GM12878 (cell line): ENCODE results near the gene LMX1A. TPM values are rescaled to one million over a fixed set of nuclear protein-coding genes. Genes with fewer than 3 reads are reported as not detected.

Experiments used
- ATAC-seq: fragments of 200-7000 bp; cut with Tn5 transposase; 3 replicates; pipeline ENCODE4 v1.9.1; 2020; ENCODE audit warnings: mild to moderate bottlenecking, moderate library complexity
- BruUV-seq: library from RNA; stranded (reverse); fragments of 400-500 nt; replicated peaks from 2 replicates; lab custom pipeline; 2021; lab: Mats Ljungman, UMichigan
- CTCF ChIA-PET: fragments of 300-600 bp; sonication (Branson Sonifier 250); formaldehyde crosslinking; extraction: SDS; loops from one replicate; lab custom pipeline; 2021; ENCODE audit warnings: inconsistent platforms; lab: Yijun Ruan, JAX
- POLR2A ChIA-PET: fragments of 350-600 bp; formaldehyde crosslinking; extraction: SDS; loops from one replicate; lab custom pipeline; 2021; ENCODE audit warnings: inconsistent platforms; lab: Charles Lee
- RAD21 ChIA-PET: fragments of 300-600 bp; sonication (Branson Sonifier 250); formaldehyde crosslinking; loops from one replicate; lab custom pipeline; 2023; ENCODE audit warnings: antibody characterized with exemption; ENCODE audit not compliant: unreplicated experiment; lab: Charles Lee
- SMC1A ChIA-PET: fragments of 300-600 bp; sonication (Branson Sonifier 250); formaldehyde crosslinking; loops from one replicate; lab custom pipeline; 2023; ENCODE audit not compliant: unreplicated experiment, uncharacterized antibody; lab: Charles Lee
- DNase-seq: peaks from one replicate; pipeline ENCODE4 v3.0.0-alpha.2; 2011; ENCODE audit warnings: low read depth, low spot score
- FAIRE-seq: peaks from 3 replicates; lab custom pipeline; 2011; peaks lifted over from hg19 to GRCh38; lab: Jason Lieb, UNC
- H2AFZ ChIP-seq: 2 replicates; pipeline ENCODE4 v1.6.0; 2011; ENCODE audit warnings: low read depth, low read length, control low read depth; ENCODE audit not compliant: control insufficient read depth
- H3K27ac ChIP-seq: 2 replicates; pipeline ENCODE4 v1.5.1; 2011; ENCODE audit warnings: control low read depth; ENCODE audit not compliant: control insufficient read depth, insufficient read depth
- H3K27me3 ChIP-seq, 2 experiments: replicated peaks in 1 of 2; 2 replicates each; pipeline versions ENCODE4 v1.6.0 to v1.6.1; 2011; ENCODE audit warnings: low read length in 1 of 2; ENCODE audit not compliant: control insufficient read depth in 2 of 2, insufficient read depth in 2 of 2
- H3K36me3 ChIP-seq, 2 experiments: 2 replicates each; pipeline ENCODE4 v1.5.1; 2011; ENCODE audit warnings: low read length in 1 of 2; ENCODE audit not compliant: control insufficient read depth in 2 of 2, insufficient read depth in 2 of 2
- H3K4me1 ChIP-seq: 2 replicates; pipeline ENCODE4 v1.6.1; 2011; ENCODE audit warnings: mild to moderate bottlenecking, low read length, moderate library complexity, mixed read lengths; ENCODE audit not compliant: control insufficient read depth, insufficient read depth
- H3K4me2 ChIP-seq: 2 replicates; pipeline ENCODE4 v1.6.0; 2011; ENCODE audit warnings: control low read depth; ENCODE audit not compliant: control insufficient read depth, insufficient read depth
- H3K4me3 ChIP-seq: fragments of 200-600 bp; sonication (generic); 2 replicates; pipeline ENCODE4 v1.5.1; 2016
- H3K79me2 ChIP-seq: 2 replicates; pipeline ENCODE4 v1.6.0; 2011; ENCODE audit warnings: low read length; ENCODE audit not compliant: control insufficient read depth, insufficient read depth
- H3K9ac ChIP-seq: 2 replicates; pipeline ENCODE4 v1.8.0; 2011; ENCODE audit warnings: low read length, control low read depth, mixed read lengths; ENCODE audit not compliant: control insufficient read depth, insufficient read depth
- H3K9me3 ChIP-seq: replicated peaks from 3 replicates; pipeline ENCODE4 v1.5.1; 2011; ENCODE audit warnings: mild to moderate bottlenecking, low read length; ENCODE audit not compliant: control insufficient read depth, insufficient read depth
- H4K20me1 ChIP-seq: 2 replicates; pipeline ENCODE4 v1.6.0; 2011; ENCODE audit not compliant: control insufficient read depth, insufficient read depth
- CHD2 ChIP-seq: IDR thresholded peaks from 2 replicates; pipeline ENCODE4 v1.6.1; 2011; ENCODE audit warnings: low read depth, low read length, improper control_type of control experiment, borderline replicate concordance
- KLF5 ChIP-seq: fragments of 450-650 bp; IDR thresholded peaks from 2 replicates; pipeline ENCODE4 v1.6.1; 2014; ENCODE audit warnings: mild to moderate bottlenecking; ENCODE audit not compliant: partially characterized antibody
- SUPT20H ChIP-seq: IDR thresholded peaks from 2 replicates; pipeline ENCODE4 v1.6.1; 2011; ENCODE audit warnings: low read depth, mild to moderate bottlenecking, low read length, moderate library complexity, borderline replicate concordance; ENCODE audit not compliant: control insufficient read depth
- ZNF622 ChIP-seq: fragments of 450-650 bp; IDR thresholded peaks from 2 replicates; pipeline ENCODE4 v1.6.1; 2017; ENCODE audit warnings: mild to moderate bottlenecking, inconsistent platforms
- WGBS: methylation state at CpG from one replicate; pipeline ENCODE4 v1.1.6; 2016; ENCODE audit warnings: low lambda C conversion rate; ENCODE audit not compliant: insufficient replicate concordance, insufficient coverage; ENCODE audit errors: missing lambda C conversion rate; 5-methylcytosine and 5-hydroxymethylcytosine counted together
- in situ Hi-C: fragments of 300-500 bp; cut with MboI; formaldehyde crosslinking; loops from 9 replicates; pipeline ENCODE4 v1.14.3; 2018; ENCODE audit warnings: mixed read lengths
- intact Hi-C: fragments of 100-400 bp; cut with micrococcal nuclease; formaldehyde crosslinking; loops from one replicate; pipeline ENCODE4 v1.14.2; 2022; ENCODE audit not compliant: unreplicated experiment
- polyA plus RNA-seq, 11 experiments: library from polyadenylated mRNA; depleted of rRNA in 4 of 11; unstranded in 6 of 11; stranded (reverse) in 5 of 11; fragments of >200 nt; fragmentation: Nextera tagmentation in 4 of 11; fragmentation: Illumina TruSeq in 1 of 11; extraction: Ambion mirVana in 4 of 11; extraction: Trizol in 1 of 11; gene quantifications; 1 replicate in 1 of 11; 2 replicates in 10 of 11; pipeline versions ENCODE4 v1.2.1 to v1.2.3, GENCODE V29; 2011 to 2016; ENCODE audit warnings: inconsistent platforms in 2 of 11, missing spikeins in 2 of 11, low read depth in 1 of 11
- total RNA-seq, 4 experiments: library from RNA; depleted of rRNA in 3 of 4; stranded (reverse); fragments of >200 nt in 3 of 4; fragmentation: Illumina TruSeq in 1 of 4; extraction: Trizol in 1 of 4; gene quantifications; 2 replicates each; pipeline versions ENCODE4 v1.2.1 to v1.2.3, GENCODE V29; 2013 to 2021

LMX1A gene
- total and polyA plus RNA-seq, 10 of the 15 experiments (the other 5 are each of a cell fraction or from before 2014, with no cell fraction given): not detected

- TF ChIP-seq KLF5: no peak
Measured at GRCh38 chr1:165173818-165174217, 182.7 kb downstream of the LMX1A start (continued).

GRCh38 chr1:165173409-165173808 is 183.1 kb downstream of the LMX1A start:
- SMC1A ChIA-PET: interaction anchor here (1.0 kb wide), 1 partner anchor 31 kb away, joined by 3 read pairs; no protein-coding TSS in a partner anchor
- H3K36me3 ChIP-seq: no peaks in the 10 kb centered on the region
- no TSS peak for BruUV-seq
- no peak overlapping the region for H2AFZ ChIP-seq
- DNase-seq (no peak), ATAC-seq (no peak), FAIRE-seq (no peak)
- RAD21 ChIA-PET: no interaction called here
- 0% methylated on average over 2 of the region's 2 CpGs for WGBS
- no peaks in the 10 kb centered on the region for H4K20me1 ChIP-seq
- no peak overlapping the region for H3K4me3 ChIP-seq
- H3K27ac ChIP-seq: no peak overlapping the region
- no peaks in the 10 kb centered on the region for H3K79me2 ChIP-seq
- no peaks in the 10 kb centered on the region for H3K9me3 ChIP-seq
- POLR2A ChIA-PET: no interaction called here
- in situ Hi-C loops (no loop called here), intact Hi-C loops (no loop called here)
- no peak overlapping the region for H3K4me2 ChIP-seq
- TF ChIP-seq ZNF622 (no peak), CHD2 (no peak)
- no peaks in the 10 kb centered on the region for H3K4me1 ChIP-seq
- CTCF ChIA-PET: no interaction called here
- H3K9ac ChIP-seq: no peak overlapping the region
- 0 out of 4 replicates have a peak, but pooled peaks cover 0 to 2% of the 10 kb centered on the region in 2 experiments for H3K27me3 ChIP-seq

DNA sequence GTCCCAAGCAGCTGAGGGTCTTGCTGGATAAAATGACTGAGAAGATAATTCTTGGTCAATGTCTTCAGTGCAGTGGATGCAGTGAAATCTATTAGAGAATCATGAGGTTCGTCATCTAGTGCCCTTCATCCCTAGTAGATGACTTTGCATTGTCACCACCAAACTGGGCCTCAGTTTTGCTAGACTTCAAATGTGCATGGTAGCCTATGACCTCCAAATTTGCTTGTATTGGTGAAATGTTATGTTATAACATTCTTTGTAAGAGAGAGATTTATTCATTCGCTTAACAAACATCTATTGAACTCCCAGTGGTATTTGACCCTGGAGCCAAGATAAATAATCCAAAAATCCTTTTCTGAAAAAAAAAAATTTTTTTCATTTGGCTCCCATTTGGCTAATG is 183.8 kb downstream of the LMX1A start:
- DNase-seq (no peak), FAIRE-seq (no peak), ATAC-seq (no peak)
- H3K36me3 ChIP-seq: no peaks in the 10 kb centered on the region
- H3K9ac ChIP-seq: no peak overlapping the region
- no peaks in the 10 kb centered on the region for H3K79me2 ChIP-seq
- H3K27me3 ChIP-seq: 0 out of 4 replicates have a peak, but pooled peaks cover 0 to 2% of the 10 kb centered on the region in 2 experiments
- ChIA-PET RAD21 (no interaction called here), CTCF (no interaction called here), POLR2A (no interaction called here), SMC1A (interaction anchor here (1.0 kb wide), 1 partner anchor 30 kb away, joined by 3 read pairs; no protein-coding TSS in a partner anchor)
- 0% methylated on average over 2 of the region's 2 CpGs for WGBS
- intact Hi-C loops (no loop called here), in situ Hi-C loops (no loop called here)
- no peaks in the 10 kb centered on the region for H3K4me1 ChIP-seq
- H3K4me2 ChIP-seq: no peak overlapping the region
- no peak overlapping the region for H3K27ac ChIP-seq
- TF ChIP-seq SUPT20H: no peak
- no TSS peak for BruUV-seq
- no peak overlapping the region for H2AFZ ChIP-seq
- no peaks in the 10 kb centered on the region for H4K20me1 ChIP-seq
- no peak overlapping the region for H3K4me3 ChIP-seq
- no peaks in the 10 kb centered on the region for H3K9me3 ChIP-seq
